ENCODE measurements around the gene PAGE2.

GRCh38 chrX:55098691-55099090, 9.9 kb downstream of the PAGE2 start:
- TF ChIP-seq CTCF (conservative IDR thresholded peaks at IDR 0.05) (no peak), EZH2 (IDR thresholded peaks at IDR 0.05; ENCODE audit: low read depth) (no peak)

All from PC-9 (cell line).